Left forelimb (tissue), 1 donor: Measurements from ENCODE around the gene GDF2.

ENCODE experiments used
- DNase-seq: peaks from one replicate; pipeline ENCODE4 v3.0.0-alpha.2; 2018; ENCODE audit warnings: low spot score

Gene GDF2

DNA sequence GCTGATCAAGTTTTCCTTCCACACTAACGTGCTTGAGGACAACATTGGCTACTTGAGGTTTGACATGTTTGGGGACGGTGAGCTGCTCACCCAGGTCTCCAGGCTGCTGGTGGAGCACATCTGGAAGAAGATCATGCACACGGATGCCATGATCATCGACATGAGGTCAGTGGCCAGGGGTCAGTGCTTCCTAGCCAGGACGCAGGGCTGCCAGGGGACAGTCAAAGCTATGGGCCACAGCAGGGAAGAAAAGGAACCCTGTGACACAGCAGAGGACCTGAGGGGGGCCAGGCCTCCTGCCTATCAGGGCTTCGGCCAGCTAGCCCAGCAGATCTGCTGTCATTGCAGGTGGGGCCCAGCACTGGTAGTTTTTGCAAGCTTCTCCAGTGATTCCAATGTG lies 31.1 kb downstream of the GDF2 start:
- peak; percentile 37 for DNase-seq

DNA sequence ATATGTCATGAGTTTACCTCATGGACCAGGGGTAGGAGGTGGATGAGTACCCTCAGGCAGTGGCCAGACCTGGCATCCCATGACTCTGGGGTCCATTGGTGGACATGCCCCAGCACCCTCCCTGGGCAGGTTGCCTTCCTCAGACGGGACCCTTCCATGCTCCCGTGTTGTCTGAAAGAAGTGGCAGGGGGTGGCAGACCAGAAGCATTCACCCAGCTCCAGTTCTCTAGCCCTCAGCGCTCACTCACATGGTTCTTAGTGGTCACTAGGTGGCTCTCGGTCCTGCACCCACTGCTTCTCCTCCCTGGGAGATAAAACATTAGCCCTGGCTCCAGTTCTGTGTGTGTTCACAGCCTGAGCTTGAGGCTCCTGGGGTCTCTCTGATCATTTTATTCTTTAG lies 31.9 kb downstream of the GDF2 start:
- peak; percentile 37 for DNase-seq

DNA sequence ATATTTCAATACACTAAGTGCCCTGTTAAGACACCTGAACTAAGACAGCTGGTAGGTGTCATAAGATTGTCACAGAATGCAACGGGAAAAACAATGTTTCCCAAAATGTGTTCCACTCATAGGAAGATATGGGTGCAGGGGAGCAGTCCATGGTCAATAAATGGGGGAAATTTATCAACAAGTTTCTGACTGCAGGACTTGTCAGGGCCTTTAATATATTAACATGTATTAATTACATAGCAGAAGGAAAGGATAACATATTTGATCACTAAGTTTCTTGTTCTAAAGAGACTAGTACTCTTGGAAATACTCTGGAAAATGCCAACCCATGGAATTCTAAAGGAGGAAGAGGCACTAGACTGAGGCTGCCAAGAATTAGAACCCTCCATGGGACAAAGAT lies 32.6 kb downstream of the GDF2 start:
- DNase-seq = no peak

DNA sequence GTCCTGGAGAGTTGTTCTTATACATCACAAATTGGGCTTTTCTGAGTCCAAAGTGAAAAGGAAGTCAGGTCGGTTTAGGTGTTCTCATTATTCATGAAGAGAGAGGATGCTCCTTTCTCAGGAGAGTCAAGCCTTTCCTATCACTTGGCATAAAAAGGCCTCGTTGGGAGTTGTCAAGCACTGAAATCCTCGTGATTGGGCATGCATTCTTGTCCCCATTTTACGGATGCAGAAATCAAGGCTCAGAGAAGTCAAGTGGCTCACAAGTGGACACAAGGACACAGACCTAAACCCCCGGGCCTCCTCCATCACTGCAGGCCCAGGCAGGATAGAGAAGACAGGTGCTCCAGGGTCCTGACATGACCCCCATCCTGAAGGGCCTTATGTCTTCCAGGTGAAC lies 34.5 kb downstream of the GDF2 start:
- DNase-seq = no peak

DNA sequence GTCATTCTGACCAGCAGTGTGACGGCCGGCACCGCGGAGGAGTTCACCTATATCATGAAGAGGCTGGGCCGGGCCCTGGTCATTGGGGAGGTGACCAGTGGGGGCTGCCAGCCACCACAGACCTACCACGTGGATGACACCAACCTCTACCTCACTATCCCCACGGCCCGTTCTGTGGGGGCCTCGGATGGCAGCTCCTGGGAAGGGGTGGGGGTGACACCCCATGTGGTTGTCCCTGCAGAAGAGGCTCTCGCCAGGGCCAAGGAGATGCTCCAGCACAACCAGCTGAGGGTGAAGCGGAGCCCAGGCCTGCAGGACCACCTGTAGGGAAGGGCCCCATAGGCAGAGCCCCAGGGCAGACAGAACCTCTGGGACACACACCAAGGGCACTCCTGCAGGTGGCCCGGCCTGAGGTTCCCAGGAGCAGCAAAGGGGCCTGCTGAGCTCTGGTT lies 34.9 kb downstream of the GDF2 start:
- DNase-seq = peak; percentile 61

DNA sequence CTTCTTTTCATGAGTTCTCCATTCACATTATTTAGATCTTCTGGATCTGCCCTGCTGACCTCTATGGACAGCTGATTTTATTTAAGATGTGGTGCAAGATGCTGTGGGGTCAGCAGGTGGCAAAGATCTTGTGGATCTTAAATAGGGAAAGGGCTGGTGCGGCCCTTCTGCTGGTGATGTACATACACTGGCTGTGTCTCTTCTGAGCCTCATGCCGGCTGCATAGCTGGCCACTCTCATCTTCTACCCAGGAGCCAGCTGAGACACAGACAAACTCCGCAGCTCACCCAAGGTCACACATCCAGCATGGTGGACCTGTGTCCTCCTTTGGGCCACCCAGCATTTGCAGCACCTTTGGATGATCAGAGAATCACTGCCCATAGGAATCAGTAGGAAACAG lies 35.7 kb downstream of the GDF2 start:
- DNase-seq = peak; percentile 8

DNA sequence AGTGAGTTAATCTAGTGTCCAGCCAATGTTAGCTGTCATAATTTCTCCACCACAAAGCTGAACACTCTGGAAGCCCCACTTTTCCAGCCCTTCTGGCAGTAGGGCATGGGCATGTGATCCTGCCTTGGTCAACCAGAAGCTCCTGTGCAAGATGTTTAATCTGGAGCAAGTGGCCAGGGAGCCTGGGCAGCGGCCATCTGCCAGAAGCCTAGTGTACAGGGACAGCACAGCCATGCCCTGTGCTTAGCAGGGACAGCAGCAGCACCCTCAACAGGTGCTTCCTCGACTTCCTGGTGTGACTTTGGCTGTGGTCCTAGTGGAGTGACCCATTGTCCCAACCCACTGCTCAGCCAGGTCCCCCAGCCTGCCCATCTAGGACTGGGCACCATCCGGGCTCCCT lies 36.2 kb downstream of the GDF2 start:
- peak; percentile 18 for DNase-seq

DNA sequence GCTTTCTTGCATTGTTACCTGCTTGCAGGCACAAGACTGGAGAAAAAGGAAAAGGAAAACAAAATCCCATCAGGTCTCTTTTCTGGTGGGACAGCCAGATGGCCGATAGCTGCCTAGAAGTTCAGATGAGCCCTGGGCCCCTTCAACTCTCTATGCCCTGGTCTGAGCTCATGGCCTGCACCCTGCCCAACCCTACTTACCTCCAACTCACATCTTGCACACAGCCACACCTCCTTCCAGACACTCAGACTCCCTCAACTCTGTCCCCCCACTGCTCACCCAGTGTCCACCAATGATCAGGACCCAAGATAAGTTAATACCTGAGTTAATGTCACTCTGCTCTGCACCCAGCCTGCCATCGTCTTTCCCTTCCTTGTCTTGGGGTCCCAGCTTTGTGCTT lies 36.8 kb downstream of the GDF2 start:
- peak; percentile 33 for DNase-seq

DNA sequence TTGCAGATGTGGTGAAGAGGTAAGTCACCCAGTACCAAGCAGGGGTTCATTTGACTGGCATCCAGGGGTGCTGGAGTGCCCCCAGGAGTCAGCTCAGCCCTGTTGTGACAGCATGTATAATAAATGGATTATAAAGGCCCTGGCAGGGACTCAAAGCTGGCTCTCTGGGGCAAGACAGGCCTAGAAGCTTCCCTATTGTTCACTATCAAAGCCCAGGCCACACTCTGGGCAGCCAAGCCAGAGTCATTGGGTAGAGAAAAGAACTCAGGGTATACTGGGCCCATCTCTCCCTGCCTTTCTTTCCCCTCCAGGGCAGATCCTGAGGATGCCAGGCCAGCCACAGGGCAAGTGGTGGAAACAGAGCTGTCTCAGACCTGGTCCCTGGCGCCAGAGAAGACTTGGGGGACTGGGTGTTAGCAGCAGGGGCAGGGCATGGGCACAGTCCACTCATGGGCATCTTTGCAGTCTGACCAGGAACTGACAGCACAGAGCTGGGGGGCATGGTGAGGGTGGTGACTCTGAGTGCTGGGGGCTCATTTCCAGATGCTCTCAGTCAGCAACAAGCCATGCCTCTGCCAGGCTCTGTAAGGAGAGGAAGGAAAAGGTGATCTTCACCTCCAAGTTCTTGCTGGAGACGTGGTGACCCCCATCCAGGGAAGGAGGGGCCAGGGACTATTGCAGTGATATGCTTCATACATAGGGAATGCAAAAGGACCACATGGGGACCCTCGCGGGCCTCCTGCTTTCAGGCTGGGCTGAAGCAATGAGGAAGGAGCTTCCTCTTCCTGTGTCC lies 37.6 kb downstream of the GDF2 start:
- peak; percentile 42 for DNase-seq

DNA sequence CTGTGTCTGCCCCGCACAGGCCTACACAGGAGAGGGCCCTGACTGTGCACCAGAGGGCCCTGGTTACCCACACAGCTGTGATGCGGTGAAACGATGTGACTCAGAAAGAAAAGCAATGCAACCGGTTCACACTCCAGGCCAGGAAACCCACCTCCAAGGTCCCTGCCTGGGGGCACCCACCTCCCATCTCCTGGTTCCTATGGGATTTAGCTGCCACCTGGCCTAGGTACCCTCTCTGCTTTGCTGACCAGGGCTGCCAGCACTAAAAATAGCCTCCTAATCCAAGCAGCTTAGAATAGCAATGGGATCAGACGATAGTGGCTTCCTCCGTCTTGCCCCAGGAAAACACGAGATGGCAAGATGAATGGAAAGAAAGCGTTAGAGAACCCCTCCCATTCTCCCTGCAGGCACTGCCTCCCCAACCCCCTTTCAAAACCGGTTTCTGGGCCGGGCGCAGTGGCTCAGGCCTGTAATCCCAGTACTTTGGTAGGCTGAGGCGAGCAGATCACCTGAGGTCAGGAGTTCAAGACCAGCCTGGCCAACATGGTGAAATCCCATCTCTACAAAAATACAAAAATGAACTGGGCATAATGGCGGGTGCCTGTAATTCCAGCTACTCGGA lies 38.3 kb downstream of the GDF2 start:
- DNase-seq = peak; percentile 36

DNA sequence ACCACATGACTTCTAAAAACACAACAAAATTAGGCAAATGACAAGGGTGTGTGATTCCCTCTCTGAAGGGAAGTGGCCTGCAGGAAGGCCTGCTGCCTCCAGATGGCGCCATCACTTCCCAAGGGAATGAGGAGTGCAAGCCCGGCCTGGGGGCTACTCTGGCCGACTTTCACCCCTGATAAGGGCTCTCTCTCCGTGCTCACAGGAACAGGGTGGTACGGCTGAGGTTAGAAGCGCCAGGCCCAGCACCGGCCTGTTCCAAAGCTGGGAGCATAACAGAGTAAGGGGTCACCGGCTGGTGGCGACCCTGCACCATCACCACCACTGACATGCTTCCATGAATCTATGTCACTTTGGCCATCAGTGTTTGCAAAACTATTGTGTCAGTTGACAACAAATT lies 39.0 kb downstream of the GDF2 start:
- DNase-seq = peak; percentile 63

DNA sequence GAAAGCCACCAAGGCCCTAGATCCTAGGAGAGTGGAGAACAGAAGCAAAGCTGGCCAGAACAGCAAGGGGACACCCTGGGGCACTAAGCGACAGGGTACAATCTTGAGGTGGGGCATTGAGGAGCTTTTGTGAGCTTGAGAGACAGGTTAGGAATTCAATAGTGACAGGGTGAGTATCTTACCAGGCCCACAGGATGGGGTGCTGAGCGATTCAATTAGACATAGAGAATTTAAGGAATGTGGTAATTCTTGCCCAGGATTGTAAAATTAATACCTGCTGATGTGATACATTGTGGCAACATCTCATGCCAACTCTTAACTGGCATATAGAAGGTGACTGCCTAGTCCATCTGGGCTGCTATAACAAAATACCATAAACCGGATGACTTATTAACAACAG lies 39.9 kb downstream of the GDF2 start:
- no peak for DNase-seq

DNA sequence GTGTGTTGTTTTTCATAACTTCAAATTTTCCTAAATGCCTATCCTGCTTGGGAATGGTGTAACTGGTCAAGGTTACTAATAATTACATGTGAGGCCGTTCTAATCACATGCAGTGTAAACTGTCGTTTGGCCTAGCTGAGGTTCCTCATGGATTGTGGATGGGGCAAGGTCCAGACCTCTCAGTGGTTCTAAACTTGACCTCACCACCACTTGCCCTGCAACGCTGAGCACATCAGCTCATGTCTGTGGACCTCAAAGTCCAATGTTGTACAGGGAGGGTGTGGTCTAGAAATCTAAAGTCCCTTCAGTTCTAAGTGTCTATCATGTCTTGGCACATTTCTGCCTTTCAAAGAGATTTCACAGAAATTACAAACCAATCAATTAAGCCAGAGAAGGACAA lies 41.5 kb downstream of the GDF2 start:
- DNase-seq = no peak

DNA sequence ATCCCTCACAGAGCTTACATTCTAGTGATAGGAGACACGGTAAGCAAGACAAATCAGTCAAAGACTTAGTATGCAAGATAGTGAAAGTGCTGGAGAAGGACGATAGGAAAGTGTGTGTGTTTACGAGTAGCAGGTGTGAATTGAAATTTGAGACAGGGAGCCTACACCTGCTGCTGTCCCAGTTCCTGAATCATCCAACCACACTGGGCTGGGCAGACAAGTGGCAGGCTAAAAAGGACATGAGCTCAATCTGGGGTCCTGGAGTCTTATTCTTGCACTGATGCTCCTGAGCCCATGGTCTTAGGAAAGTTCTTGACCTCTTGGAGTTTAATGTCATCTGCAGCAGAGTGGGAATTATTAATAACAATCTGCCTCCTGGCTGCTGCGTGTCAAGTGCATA lies 42.1 kb downstream of the GDF2 start:
- no peak for DNase-seq

DNA sequence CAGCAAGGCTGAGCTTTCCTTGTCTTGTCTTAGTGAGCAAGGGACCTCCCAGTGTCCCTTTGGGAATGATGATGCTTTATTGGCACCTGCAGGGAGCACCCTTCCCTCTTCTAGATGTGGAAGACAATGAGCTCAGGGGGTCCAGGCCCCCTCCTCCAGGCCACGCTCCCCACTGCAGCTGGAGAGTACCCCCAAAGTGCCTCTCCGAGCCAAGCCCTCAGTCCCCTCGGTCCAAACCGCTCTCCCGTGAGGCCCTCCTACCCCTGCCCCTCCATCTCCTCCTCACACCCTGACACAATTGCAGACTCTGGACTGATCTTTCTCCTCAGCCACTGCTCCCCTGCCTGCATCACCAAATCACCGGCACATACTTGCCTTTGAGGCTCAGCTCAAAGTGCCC lies 42.7 kb downstream of the GDF2 start:
- peak; percentile 17 for DNase-seq

DNA sequence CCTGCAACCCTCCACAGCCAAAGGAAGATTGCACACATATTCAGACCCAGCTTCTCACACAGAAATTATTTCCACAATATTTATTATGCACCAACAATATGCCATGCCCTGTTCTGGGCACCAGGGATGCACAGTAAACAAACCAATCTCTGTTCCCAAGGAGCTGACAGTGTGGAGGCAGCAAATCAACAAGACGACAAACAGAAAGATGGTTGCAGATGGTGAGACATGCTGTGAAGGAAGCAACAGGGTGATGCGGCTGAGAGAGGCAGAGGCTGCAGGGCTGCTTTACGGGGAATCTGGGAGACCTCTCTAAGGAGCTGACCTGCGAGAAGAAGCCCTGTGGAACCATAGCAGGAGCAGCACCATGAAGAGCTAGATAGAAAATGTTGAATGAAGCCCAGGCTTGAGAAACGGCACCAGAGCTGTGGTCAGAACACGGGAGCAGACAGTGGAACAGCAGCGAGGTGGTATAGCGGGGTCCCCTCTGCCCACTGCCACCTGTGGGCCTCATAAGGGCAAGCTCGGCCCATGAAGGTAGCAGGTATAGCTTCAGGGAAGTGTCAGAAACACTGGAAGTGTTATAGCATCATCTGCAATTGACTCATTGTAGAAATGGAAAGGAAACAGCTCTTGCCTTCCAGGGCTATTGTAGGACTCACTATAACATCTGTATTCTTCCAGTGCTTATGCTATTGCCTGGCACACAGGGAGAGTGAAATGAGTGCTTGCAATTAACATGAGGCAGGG lies 43.4 kb downstream of the GDF2 start:
- peak; percentile 8 for DNase-seq

DNA sequence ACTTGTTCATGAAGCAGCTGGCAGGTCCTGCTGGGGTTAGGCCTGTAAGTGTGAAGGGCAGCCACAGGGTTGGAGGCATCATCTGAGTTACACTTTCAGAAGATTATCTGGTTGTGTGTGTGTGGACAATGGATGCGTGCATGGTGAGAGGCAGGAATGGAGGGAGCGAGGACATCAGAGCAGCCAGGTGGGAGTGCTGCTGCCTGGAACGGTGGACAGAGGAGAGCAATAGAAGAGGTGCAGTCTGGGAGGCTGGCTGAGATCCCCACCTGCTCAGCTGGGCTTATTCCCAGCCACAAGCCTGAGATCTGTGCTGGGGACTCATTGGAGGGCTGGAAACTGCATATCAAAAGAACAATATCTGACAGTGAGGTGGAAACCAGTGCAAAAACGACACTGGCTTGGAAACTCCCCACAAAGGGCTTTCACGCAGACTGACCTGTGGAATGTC lies 44.0 kb downstream of the GDF2 start:
- DNase-seq = peak; percentile 6

DNA sequence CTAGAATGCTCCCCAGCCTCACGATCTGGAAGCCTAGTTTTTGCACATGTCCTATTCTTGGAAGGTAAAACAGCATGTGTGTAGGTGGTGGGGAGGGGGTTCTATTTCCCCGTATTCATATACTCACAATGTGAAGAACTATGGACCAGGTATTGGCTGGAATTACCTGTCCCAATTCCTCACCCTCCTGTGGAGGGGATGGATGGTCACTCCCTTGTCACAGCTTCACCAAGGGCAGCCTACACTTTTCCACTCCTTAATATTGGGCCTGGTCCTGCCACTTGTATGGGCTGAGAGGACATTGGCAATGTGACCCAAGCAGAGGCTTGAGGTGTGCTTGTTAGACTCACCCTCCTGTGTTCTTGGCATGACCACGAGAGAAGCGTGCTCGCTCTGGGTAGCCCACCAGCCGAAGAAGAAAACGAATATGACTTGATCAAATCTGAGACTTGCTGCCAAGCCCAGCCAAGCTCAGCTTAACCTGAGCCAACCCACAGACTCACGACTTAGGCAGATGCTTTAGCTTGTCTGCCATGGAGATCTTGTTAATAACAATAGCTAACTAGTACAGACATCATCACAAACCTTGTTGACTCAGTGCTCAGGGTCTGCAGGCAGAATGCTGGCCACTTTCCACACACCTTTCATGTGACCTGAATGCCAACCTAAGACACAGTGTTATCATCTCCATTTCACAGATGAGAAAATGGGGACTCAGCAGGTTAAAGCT lies 44.6 kb downstream of the GDF2 start:
- peak; percentile 26 for DNase-seq

DNA sequence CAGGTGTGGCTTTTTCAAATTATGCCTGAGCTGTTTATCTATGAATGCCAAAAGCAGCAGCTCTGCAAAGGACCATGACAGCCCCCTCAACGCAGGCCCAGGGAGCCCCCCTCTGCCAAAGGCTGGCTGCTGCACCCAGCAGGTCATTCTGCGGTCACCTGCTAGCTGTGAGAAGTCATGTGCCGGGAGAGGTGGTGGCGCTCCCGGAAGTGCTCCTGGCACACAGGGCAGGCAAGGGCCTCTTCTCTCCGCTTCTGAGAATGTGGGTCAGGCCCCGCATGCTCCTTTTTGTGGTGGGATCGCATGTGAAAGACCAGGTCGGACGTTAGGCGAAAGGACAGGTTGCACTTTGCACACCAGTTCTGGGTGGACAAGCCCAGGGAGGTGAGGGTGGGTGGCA lies 45.4 kb downstream of the GDF2 start:
- peak; percentile 45 for DNase-seq

DNA sequence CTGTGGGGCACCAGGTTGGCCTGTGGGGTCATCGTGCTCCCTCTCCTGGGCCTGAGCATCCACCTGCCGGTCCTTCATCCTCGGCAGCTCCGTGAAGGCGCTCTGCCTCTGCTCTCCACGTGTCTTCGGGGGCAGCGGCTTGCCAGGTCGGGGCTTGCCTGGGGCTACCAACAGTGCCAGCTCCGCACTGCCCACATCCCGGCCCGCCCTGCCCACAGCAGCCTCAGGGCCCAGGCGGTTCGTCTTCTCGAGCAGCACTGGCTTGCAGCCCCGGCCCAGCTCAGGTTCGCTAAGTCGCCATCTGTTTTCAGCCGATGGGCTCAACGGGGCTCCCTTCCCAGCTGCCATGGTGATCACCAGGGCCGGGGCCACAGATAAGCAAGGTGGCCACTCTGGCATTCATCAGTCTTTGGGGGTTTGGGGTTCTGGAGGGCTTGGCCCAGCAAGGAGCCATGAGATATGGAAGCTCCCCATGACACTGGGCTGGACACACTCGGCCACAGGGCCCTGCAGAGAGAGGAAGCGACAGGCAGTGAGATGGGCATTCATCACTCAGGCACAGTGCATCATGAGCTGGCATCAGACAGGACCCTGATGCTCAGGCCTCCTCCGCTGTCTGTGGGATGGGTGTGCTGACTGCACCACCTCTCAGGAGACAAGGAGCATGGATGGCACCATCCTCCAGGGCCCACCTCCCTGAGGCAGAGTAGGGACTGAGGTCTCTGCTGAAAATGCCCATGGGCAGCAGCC lies 46.4 kb downstream of the GDF2 start:
- DNase-seq = peak; percentile 52

DNA sequence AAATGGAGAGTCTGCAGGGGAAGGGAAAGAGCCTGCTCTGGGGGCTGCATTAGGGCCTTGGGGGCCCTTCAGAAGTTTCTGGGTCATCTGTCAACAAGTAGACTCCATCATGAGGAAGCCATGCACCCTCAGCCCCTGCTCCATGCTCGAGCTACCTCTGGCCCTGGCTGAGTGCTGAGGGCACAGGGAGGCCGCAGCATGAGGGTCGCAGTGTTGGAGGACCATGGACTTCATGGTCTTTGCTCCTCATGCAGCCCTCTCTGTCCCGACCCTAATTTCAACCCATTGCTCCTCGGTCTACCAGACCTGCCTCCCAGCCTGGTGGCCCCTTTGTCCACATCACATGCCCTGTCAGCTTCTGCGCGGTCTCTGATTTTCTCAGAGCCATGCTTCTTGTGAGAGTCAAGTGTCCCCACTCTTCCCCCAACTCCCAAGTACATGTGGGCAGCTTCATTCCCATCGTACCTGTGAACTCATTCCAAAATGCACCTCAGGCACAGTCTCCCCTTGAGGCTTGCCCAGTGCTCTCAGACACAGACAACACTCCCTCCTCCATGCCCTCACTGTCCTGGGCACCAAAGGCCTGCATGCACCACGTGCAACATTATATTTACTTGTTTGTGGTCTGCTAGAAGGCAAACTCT lies 47.1 kb downstream of the GDF2 start:
- peak; percentile 40 for DNase-seq
